ENCODE results near the gene ZNF469.

Gene ZNF469

GRCh38 chr16:88422733-88423447, 40.1 kb downstream of the ZNF469 start:
- no peaks in the 10 kb centered on the region for H3K9me3 ChIP-seq (ENCODE audit: control insufficient read depth, low read depth, low read length)
- no peak overlapping the region for H3K9ac ChIP-seq (ENCODE audit: low read length)
- H3K4me3 ChIP-seq (ENCODE audit: low read length), result no peak overlapping the region
- H3K36me3 ChIP-seq (ENCODE audit: control insufficient read depth, low read depth, low read length), result no peaks in the 10 kb centered on the region
- no peak overlapping the region for H3K27ac ChIP-seq (ENCODE audit: low read length)
- H3K27me3 ChIP-seq (ENCODE audit: control insufficient read depth, insufficient read depth, low read length), result no peaks in the 10 kb centered on the region
- H3K4me1 ChIP-seq (ENCODE audit: control insufficient read depth, low read depth, low read length), result no peaks in the 10 kb centered on the region

DNA sequence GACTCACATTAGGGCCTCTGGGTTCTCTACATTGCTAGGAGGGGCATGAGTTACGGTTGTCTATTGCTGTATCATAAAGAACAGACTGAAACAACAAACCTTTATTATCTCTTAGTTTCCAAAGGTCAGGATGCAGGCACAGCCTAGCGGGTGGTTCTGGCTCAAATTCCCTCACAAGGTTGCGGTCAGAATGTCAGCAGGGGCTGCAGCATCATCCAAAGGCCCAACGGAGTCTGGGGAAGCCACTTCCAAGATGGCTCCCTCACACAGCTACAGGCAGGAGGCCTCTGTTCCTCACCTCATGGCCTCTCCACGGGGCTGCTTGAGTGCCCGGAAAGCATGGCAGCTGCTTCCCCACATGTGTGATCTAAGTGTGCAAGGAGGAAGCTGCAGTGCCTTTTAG, 40.7 kb downstream of the ZNF469 start:
- no peak overlapping the region for H3K9ac ChIP-seq (ENCODE audit: low read length)
- no peaks in the 10 kb centered on the region for H3K36me3 ChIP-seq (ENCODE audit: control insufficient read depth, low read depth, low read length)
- no peaks in the 10 kb centered on the region for H3K4me1 ChIP-seq (ENCODE audit: control insufficient read depth, low read depth, low read length)
- no peak overlapping the region for H3K4me3 ChIP-seq (ENCODE audit: low read length)
- H3K27ac ChIP-seq (ENCODE audit: low read length), result no peak overlapping the region
- H3K27me3 ChIP-seq (ENCODE audit: control insufficient read depth, insufficient read depth, low read length), result no peaks in the 10 kb centered on the region
- H3K9me3 ChIP-seq (ENCODE audit: control insufficient read depth, low read depth, low read length), result no peaks in the 10 kb centered on the region

GRCh38 chr16:88424587-88425235, 42.0 kb downstream of the ZNF469 start:
- no peaks in the 10 kb centered on the region for H3K9me3 ChIP-seq (ENCODE audit: control insufficient read depth, low read depth, low read length)
- H3K36me3 ChIP-seq (ENCODE audit: control insufficient read depth, low read depth, low read length), result no peaks in the 10 kb centered on the region
- H3K27ac ChIP-seq (ENCODE audit: low read length), result no peak overlapping the region
- no peaks in the 10 kb centered on the region for H3K27me3 ChIP-seq (ENCODE audit: control insufficient read depth, insufficient read depth, low read length)
- H3K4me3 ChIP-seq (ENCODE audit: low read length), result no peak overlapping the region
- no peaks in the 10 kb centered on the region for H3K4me1 ChIP-seq (ENCODE audit: control insufficient read depth, low read depth, low read length)
- no peak overlapping the region for H3K9ac ChIP-seq (ENCODE audit: low read length)

- no peaks in the 10 kb centered on the region for H3K36me3 ChIP-seq (ENCODE audit: control insufficient read depth, low read depth, low read length)
- no peaks in the 10 kb centered on the region for H3K4me1 ChIP-seq (ENCODE audit: control insufficient read depth, low read depth, low read length)
- no peak overlapping the region for H3K9ac ChIP-seq (ENCODE audit: low read length)
- no peak overlapping the region for H3K4me3 ChIP-seq (ENCODE audit: low read length)
- H3K27me3 ChIP-seq (ENCODE audit: control insufficient read depth, insufficient read depth, low read length), result no peaks in the 10 kb centered on the region
- no peaks in the 10 kb centered on the region for H3K9me3 ChIP-seq (ENCODE audit: control insufficient read depth, low read depth, low read length)
- H3K27ac ChIP-seq (ENCODE audit: low read length), result no peak overlapping the region
These were observed 43.3 kb downstream of the ZNF469 start for GRCh38 chr16:88426018-88426417.

DNA sequence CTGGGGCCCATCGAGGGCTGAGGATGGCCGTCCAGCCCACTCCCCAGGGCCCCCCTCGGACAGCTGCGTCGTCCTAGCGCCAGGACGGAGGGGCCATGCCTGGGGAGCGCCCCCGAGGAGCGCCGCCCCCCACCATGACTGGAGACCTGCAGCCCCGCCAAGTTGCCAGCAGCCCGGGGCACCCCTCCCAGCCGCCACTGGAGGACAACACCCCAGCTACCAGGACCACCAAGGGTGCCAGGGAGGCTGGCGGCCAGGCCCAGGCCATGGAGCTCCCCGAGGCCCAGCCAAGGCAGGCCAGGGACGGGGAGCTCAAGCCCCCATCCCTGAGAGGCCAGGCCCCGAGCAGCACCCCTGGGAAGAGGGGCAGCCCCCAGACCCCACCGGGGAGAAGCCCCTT, 44.6 kb downstream of the ZNF469 start:
- no peaks in the 10 kb centered on the region for H3K4me1 ChIP-seq (ENCODE audit: control insufficient read depth, low read depth, low read length)
- H3K36me3 ChIP-seq (ENCODE audit: control insufficient read depth, low read depth, low read length), result no peaks in the 10 kb centered on the region
- H3K27ac ChIP-seq (ENCODE audit: low read length), result no peak overlapping the region
- H3K9ac ChIP-seq (ENCODE audit: low read length), result no peak overlapping the region
- H3K9me3 ChIP-seq (ENCODE audit: control insufficient read depth, low read depth, low read length), result no peaks in the 10 kb centered on the region
- H3K4me3 ChIP-seq (ENCODE audit: low read length), result no peak overlapping the region
- H3K27me3 ChIP-seq (ENCODE audit: control insufficient read depth, insufficient read depth, low read length), result no peaks in the 10 kb centered on the region

GRCh38 chr16:88428156-88428555, 45.4 kb downstream of the ZNF469 start:
- H3K4me1 ChIP-seq (ENCODE audit: control insufficient read depth, low read depth, low read length), result no peaks in the 10 kb centered on the region
- no peaks in the 10 kb centered on the region for H3K27me3 ChIP-seq (ENCODE audit: control insufficient read depth, insufficient read depth, low read length)
- no peak overlapping the region for H3K4me3 ChIP-seq (ENCODE audit: low read length)
- H3K36me3 ChIP-seq (ENCODE audit: control insufficient read depth, low read depth, low read length), result no peaks in the 10 kb centered on the region
- no peaks in the 10 kb centered on the region for H3K9me3 ChIP-seq (ENCODE audit: control insufficient read depth, low read depth, low read length)
- no peak overlapping the region for H3K27ac ChIP-seq (ENCODE audit: low read length)
- no peak overlapping the region for H3K9ac ChIP-seq (ENCODE audit: low read length)

DNA sequence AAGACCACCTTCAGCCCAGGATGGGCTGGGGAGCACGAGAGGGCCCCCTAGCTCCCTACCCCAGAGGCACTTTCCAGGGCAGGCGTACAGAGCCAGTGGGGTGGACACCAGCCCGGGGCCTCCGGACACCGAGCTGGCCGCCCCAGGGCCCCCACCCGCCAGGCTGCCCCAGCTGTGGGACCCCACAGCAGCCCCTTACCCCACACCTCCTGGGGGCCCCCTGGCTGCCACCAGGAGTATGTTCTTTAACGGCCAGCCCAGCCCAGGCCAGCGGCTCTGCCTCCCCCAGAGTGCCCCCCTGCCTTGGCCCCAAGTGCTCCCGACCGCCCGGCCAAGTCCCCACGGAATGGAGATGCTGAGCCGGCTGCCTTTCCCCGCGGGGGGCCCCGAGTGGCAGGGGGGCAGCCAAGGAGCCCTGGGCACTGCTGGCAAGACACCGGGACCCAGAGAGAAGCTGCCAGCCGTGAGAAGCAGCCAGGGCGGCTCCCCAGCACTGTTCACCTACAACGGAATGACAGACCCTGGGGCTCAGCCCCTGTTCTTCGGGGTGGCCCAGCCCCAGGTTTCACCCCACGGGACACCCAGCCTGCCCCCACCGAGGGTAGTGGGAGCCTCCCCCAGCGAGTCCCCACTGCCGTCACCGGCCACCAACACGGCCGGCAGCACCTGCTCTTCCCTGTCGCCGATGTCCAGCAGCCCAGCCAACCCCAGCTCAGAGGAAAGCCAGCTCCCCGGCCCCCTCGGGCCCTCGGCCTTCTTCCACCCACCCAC, 46.0 kb downstream of the ZNF469 start:
- Histone ChIP-seq H3K9me3 (ENCODE audit: control insufficient read depth, low read depth, low read length) (no peaks in the 10 kb centered on the region), H3K27me3 (ENCODE audit: control insufficient read depth, insufficient read depth, low read length) (no peaks in the 10 kb centered on the region), H3K27ac (ENCODE audit: low read length) (no peak overlapping the region), H3K4me1 (ENCODE audit: control insufficient read depth, low read depth, low read length) (no peaks in the 10 kb centered on the region), H3K4me3 (ENCODE audit: low read length) (no peak overlapping the region), H3K36me3 (ENCODE audit: control insufficient read depth, low read depth, low read length) (no peaks in the 10 kb centered on the region), H3K9ac (ENCODE audit: low read length) (no peak overlapping the region)

DNA sequence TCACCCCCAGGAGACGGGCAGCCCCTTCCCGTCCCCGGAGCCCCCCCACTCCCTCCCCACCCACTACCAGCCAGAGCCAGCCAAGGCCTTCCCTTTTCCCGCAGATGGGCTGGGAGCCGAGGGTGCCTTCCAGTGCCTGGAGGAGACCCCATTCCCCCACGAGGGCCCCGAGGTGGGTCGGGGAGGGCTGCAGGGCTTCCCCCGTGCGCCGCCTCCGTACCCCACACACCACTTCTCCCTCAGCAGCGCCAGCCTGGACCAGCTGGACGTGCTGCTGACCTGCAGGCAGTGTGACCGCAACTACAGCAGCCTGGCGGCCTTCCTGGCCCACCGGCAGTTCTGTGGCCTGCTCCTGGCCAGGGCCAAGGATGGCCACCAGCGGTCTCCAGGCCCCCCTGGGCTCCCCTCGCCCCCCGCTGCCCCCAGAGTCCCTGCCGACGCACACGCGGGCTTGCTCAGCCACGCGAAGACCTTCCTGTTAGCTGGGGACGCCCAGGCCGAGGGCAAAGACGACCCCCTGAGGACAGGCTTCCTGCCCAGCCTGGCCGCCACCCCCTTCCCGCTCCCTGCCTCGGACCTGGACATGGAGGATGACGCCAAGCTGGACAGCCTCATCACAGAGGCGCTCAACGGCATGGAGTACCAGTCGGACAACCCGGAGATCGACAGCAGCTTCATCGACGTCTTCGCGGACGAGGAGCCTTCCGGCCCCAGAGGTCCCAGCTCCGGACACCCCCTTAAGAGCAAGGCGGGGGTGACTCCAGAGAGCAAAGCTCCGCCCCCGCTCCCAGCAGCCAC, 46.8 kb downstream of the ZNF469 start:
- no peak overlapping the region for H3K9ac ChIP-seq (ENCODE audit: low read length)
- H3K4me3 ChIP-seq (ENCODE audit: low read length), result no peak overlapping the region
- H3K9me3 ChIP-seq (ENCODE audit: control insufficient read depth, low read depth, low read length), result no peaks in the 10 kb centered on the region
- no peaks in the 10 kb centered on the region for H3K27me3 ChIP-seq (ENCODE audit: control insufficient read depth, insufficient read depth, low read length)
- no peaks in the 10 kb centered on the region for H3K36me3 ChIP-seq (ENCODE audit: control insufficient read depth, low read depth, low read length)
- no peak overlapping the region for H3K27ac ChIP-seq (ENCODE audit: low read length)
- H3K4me1 ChIP-seq (ENCODE audit: control insufficient read depth, low read depth, low read length), result no peaks in the 10 kb centered on the region

GRCh38 chr16:88430185-88430523, 47.4 kb downstream of the ZNF469 start:
- H3K4me1 ChIP-seq (ENCODE audit: control insufficient read depth, low read depth, low read length), result no peaks in the 10 kb centered on the region
- no peak overlapping the region for H3K27ac ChIP-seq (ENCODE audit: low read length)
- no peaks in the 10 kb centered on the region for H3K9me3 ChIP-seq (ENCODE audit: control insufficient read depth, low read depth, low read length)
- no peak overlapping the region for H3K4me3 ChIP-seq (ENCODE audit: low read length)
- H3K36me3 ChIP-seq (ENCODE audit: control insufficient read depth, low read depth, low read length), result no peaks in the 10 kb centered on the region
- H3K27me3 ChIP-seq (ENCODE audit: control insufficient read depth, insufficient read depth, low read length), result no peaks in the 10 kb centered on the region
- H3K9ac ChIP-seq (ENCODE audit: low read length), result no peak overlapping the region

DNA sequence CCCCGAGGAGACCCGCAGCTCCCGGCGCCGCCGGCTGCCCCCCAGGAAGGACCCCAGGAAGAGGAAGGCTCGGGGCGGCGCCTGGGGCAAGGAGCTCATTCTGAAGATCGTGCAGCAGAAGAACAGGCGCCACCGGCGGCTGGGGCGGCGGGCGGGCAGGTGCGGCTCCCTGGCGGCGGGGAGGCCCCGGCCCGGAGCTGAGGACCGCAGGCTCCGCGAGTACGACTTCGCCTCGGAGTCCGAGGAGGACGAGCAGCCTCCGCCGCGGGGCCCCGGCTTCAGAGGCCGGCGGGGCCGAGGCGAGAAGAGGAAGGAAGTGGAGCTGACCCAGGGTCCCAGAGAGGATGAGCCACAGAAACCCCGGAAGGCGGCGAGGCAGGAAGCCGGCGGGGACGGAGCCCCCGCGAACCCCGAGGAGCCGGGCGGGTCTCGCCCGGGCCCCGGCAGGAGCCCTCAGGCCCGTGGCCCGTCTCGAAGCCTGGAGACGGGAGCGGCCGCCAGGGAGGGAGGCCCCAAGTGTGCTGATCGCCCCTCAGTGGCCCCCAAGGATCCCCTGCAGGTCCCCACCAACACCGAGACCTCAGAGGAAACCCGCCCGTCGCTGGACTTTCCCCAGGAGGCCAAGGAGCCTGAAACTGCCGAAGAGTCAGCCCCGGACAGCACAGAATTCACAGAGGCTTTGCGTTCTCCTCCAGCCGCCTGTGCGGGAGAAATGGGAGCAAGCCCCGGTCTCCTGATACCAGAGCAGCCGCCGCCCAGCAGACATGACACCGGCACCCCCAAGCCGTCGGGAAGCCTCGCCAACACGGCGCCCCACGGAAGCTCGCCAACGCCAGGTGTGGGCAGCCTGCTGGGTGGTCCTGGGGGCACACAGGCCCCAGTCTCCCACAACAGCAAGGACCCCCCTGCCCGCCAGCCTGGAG, 48.0 kb downstream of the ZNF469 start:
- H3K9ac ChIP-seq (ENCODE audit: low read length), result no peak overlapping the region
- H3K4me1 ChIP-seq (ENCODE audit: control insufficient read depth, low read depth, low read length), result no peaks in the 10 kb centered on the region
- H3K9me3 ChIP-seq (ENCODE audit: control insufficient read depth, low read depth, low read length), result no peaks in the 10 kb centered on the region
- H3K27me3 ChIP-seq (ENCODE audit: control insufficient read depth, insufficient read depth, low read length), result no peaks in the 10 kb centered on the region
- no peaks in the 10 kb centered on the region for H3K36me3 ChIP-seq (ENCODE audit: control insufficient read depth, low read depth, low read length)
- no peak overlapping the region for H3K4me3 ChIP-seq (ENCODE audit: low read length)
- H3K27ac ChIP-seq (ENCODE audit: low read length), result no peak overlapping the region

Measured in iPS-18a (cell line).